ENCODE measurements around the gene OXSR1. TPM values are rescaled to one million over a fixed set of nuclear protein-coding genes. Genes with fewer than 3 reads are reported as not detected.

The OXSR1 gene
- total and polyA plus RNA-seq, 10 of the 15 experiments (the other 5 are each of a cell fraction or from before 2014, with no cell fraction given): 12.4 to 54.6 (median 35.7) TPM

DNA sequence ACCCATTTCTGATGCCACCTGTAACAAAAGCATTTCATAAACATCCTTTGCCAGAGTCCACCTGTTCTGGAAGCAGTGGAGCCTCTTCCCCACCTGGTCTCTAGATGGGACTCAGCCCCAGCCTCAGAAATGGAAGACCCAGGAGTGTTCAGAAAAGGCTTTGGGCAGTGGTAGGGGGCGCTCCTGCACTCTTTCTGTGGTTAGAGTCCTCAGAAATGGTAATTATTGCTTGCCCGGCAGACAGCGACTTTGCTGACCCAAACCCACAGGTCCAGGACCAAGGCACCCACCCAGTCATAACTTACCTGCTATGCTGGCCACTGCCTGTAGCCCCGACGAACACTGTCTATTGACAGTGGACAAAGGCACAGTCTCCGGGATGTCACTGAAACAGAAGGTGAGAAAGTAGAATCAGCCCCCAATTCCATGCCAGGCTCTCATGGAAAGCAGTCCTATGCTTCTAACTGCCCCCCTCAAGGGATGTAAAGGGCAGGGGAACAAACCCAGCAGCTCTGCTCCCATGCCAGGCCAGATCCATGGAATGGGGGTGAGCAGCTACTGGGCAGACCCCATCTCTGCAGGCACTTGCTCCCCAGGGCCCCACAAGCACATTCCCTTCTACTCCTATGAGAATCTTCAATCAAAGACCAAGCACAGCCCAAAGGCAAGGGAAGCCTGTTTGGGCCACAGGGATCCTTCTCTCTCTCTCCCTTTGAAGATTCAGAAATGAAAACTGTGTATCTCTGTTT is 33.5 kb upstream of the OXSR1 start (continued):
- TF ChIP-seq, protein P1, sequence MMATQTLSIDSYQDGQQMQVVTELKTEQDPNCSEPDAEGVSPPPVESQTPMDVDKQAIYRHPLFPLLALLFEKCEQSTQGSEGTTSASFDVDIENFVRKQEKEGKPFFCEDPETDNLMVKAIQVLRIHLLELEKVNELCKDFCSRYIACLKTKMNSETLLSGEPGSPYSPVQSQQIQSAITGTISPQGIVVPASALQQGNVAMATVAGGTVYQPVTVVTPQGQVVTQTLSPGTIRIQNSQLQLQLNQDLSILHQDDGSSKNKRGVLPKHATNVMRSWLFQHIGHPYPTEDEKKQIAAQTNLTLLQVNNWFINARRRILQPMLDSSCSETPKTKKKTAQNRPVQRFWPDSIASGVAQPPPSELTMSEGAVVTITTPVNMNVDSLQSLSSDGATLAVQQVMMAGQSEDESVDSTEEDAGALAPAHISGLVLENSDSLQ (IDR thresholded peaks at IDR 0.05): no peak
- TF ChIP-seq NR2C1 (IDR thresholded peaks at IDR 0.05): no peak
- TF ChIP-seq, protein P2, sequence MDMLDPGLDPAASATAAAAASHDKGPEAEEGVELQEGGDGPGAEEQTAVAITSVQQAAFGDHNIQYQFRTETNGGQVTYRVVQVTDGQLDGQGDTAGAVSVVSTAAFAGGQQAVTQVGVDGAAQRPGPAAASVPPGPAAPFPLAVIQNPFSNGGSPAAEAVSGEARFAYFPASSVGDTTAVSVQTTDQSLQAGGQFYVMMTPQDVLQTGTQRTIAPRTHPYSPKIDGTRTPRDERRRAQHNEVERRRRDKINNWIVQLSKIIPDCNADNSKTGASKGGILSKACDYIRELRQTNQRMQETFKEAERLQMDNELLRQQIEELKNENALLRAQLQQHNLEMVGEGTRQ (IDR thresholded peaks at IDR 0.05; ENCODE audit: borderline replicate concordance, low read depth, low read length): no peak
- no peak for TF ChIP-seq SMAD5 (IDR thresholded peaks at IDR 0.05; ENCODE audit: low read depth)
- no peak for TF ChIP-seq BACH1 (IDR thresholded peaks at IDR 0.05; ENCODE audit: borderline replicate concordance)
- TF ChIP-seq, protein P3, sequence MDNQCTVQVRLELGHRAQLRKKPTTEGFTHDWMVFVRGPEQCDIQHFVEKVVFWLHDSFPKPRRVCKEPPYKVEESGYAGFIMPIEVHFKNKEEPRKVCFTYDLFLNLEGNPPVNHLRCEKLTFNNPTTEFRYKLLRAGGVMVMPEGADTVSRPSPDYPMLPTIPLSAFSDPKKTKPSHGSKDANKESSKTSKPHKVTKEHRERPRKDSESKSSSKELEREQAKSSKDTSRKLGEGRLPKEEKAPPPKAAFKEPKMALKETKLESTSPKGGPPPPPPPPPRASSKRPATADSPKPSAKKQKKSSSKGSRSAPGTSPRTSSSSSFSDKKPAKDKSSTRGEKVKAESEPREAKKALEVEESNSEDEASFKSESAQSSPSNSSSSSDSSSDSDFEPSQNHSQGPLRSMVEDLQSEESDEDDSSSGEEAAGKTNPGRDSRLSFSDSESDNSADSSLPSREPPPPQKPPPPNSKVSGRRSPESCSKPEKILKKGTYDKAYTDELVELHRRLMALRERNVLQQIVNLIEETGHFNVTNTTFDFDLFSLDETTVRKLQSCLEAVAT (IDR thresholded peaks at IDR 0.05): no peak
- TF ChIP-seq SMAD1 (IDR thresholded peaks at IDR 0.05; ENCODE audit: low read depth, partially characterized antibody): no peak
- TF ChIP-seq ZNF274 (IDR thresholded peaks at IDR 0.05; ENCODE audit: insufficient read depth, insufficient read length): no peak
- TF ChIP-seq EED (IDR thresholded peaks at IDR 0.05; ENCODE audit: low read depth): no peak
- no peak for TF ChIP-seq NRF1 (conservative IDR thresholded peaks at IDR 0.05; ENCODE audit: low read depth, low read length)
- TF ChIP-seq RAD51 (IDR thresholded peaks at IDR 0.05): no peak
- TF ChIP-seq SP1 (IDR thresholded peaks at IDR 0.05; ENCODE audit: low read depth, low read length): no peak
- no peak for TF ChIP-seq HDAC2 (IDR thresholded peaks at IDR 0.05)
- no peak for TF ChIP-seq KAT2A (conservative IDR thresholded peaks at IDR 0.05; ENCODE audit: control insufficient read depth, low read depth, low read length)
- no peak for TF ChIP-seq EP300 (IDR thresholded peaks at IDR 0.05; ENCODE audit: borderline replicate concordance in 1 of 2, control insufficient read depth in 1 of 2, low read depth in 2 of 2, low read length in 2 of 2)
- 0 out of 2 replicates have a peak, but pooled peaks have one; percentile 53 for TF ChIP-seq YY1 (IDR thresholded peaks at IDR 0.05; ENCODE audit: low read depth, low read length)
- TF ChIP-seq, protein P4, sequence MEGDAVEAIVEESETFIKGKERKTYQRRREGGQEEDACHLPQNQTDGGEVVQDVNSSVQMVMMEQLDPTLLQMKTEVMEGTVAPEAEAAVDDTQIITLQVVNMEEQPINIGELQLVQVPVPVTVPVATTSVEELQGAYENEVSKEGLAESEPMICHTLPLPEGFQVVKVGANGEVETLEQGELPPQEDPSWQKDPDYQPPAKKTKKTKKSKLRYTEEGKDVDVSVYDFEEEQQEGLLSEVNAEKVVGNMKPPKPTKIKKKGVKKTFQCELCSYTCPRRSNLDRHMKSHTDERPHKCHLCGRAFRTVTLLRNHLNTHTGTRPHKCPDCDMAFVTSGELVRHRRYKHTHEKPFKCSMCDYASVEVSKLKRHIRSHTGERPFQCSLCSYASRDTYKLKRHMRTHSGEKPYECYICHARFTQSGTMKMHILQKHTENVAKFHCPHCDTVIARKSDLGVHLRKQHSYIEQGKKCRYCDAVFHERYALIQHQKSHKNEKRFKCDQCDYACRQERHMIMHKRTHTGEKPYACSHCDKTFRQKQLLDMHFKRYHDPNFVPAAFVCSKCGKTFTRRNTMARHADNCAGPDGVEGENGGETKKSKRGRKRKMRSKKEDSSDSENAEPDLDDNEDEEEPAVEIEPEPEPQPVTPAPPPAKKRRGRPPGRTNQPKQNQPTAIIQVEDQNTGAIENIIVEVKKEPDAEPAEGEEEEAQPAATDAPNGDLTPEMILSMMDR (IDR thresholded peaks at IDR 0.05 in 2 of 3, conservative IDR thresholded peaks at IDR 0.05 in 1 of 3; ENCODE audit: control insufficient read depth in 2 of 3, extremely low read depth in 1 of 3, insufficient read depth in 1 of 3, low read depth in 3 of 3, low read length in 3 of 3): peak; percentile 59 to 67 (median 61)
- TF ChIP-seq GABPA (IDR thresholded peaks at IDR 0.05; ENCODE audit: low read depth): no peak
- no peak for TF ChIP-seq STAT1 (conservative IDR thresholded peaks at IDR 0.05)
- no peak for TF ChIP-seq SUPT20H (IDR thresholded peaks at IDR 0.05; ENCODE audit: borderline replicate concordance, control insufficient read depth, low read depth, low read length)
- no peak for TF ChIP-seq NFYA (IDR thresholded peaks at IDR 0.05; ENCODE audit: borderline replicate concordance, low read depth, low read length)
- no peak for TF ChIP-seq HCFC1 (IDR thresholded peaks at IDR 0.05; ENCODE audit: low read length)
- peak; percentile 58; the same call in 1 of the 2 replicates for TF ChIP-seq CBFB (IDR thresholded peaks at IDR 0.05; ENCODE audit: low read depth)
- TF ChIP-seq SIX5 (IDR thresholded peaks at IDR 0.05; ENCODE audit: low read depth, low read length, severe bottlenecking): no peak
- TF ChIP-seq JUNB (IDR thresholded peaks at IDR 0.05): no peak
- TF ChIP-seq RBBP5 (conservative IDR thresholded peaks at IDR 0.05): no peak

All from GM12878 (cell line).